HepG2 (cell line): ENCODE measurements around the gene UNKL. TPM values are rescaled to one million over a fixed set of nuclear protein-coding genes. Genes with fewer than 3 reads are reported as not detected.

Source experiments
- BRCA1 ChIP-seq: sonication (generic); formaldehyde crosslinking; IDR thresholded peaks from 2 replicates; pipeline ENCODE4 v1.4.0; 2020; ENCODE audit warnings: missing genetic modification reagents
- GLI4 ChIP-seq: sonication (generic); formaldehyde crosslinking; IDR thresholded peaks from 2 replicates; pipeline ENCODE4 v1.5.1; 2020; ENCODE audit warnings: missing genetic modification reagents, mild to moderate bottlenecking, moderate library complexity, borderline replicate concordance
- HDAC2 ChIP-seq: sonication (generic); formaldehyde crosslinking; IDR thresholded peaks from 2 replicates; pipeline ENCODE4 v1.4.0; 2020; ENCODE audit warnings: missing genetic modification reagents
- HOXA5 ChIP-seq: sonication (generic); formaldehyde crosslinking; IDR thresholded peaks from 2 replicates; pipeline ENCODE4 v1.4.0; 2020; ENCODE audit warnings: missing genetic modification reagents
- SKI ChIP-seq: fragments of 450-650 bp; IDR thresholded peaks from one replicate; pipeline ENCODE4 v1.6.1; 2018; ENCODE audit warnings: mild to moderate bottlenecking; ENCODE audit not compliant: partially characterized antibody
- ZFP36L1 ChIP-seq: sonication (generic); formaldehyde crosslinking; IDR thresholded peaks from 2 replicates; pipeline ENCODE4 v1.8.0; 2022; ENCODE audit warnings: mild to moderate bottlenecking, missing genetic modification reagents, moderate library complexity
- ZNF180 ChIP-seq: sonication (generic); formaldehyde crosslinking; IDR thresholded peaks from 2 replicates; pipeline ENCODE4 v1.4.0; 2020; ENCODE audit warnings: low read depth, missing genetic modification reagents, borderline replicate concordance
- ZNF264 ChIP-seq: sonication (generic); formaldehyde crosslinking; IDR thresholded peaks from 2 replicates; pipeline ENCODE4 v1.4.0; 2020; ENCODE audit warnings: missing genetic modification reagents
- polyA plus RNA-seq, 8 experiments: library from polyadenylated mRNA; depleted of rRNA in 3 of 8; stranded (reverse) in 7 of 8; unstranded in 1 of 8; fragments of >200 nt; fragmentation: Illumina TruSeq in 4 of 8; extraction: Trizol in 4 of 8; gene quantifications; 2 replicates each; pipeline versions ENCODE4 v1.2.1 to v1.2.3, GENCODE V29; 2011 to 2016; ENCODE audit warnings: low read depth in 4 of 8, missing spikeins in 1 of 8, mixed read lengths in 1 of 8; ENCODE audit not compliant: insufficient read depth in 1 of 8
- total RNA-seq, 5 experiments: library from RNA; depleted of rRNA; stranded (reverse); fragments of >200 nt; fragmentation: Illumina TruSeq; extraction: Trizol; gene quantifications; 2 replicates each; pipeline ENCODE4 v1.2.3, GENCODE V29; 2016; ENCODE audit warnings: low read depth in 1 of 5
- TF ChIP-seq, protein P1 (sequence below): IDR thresholded peaks from 2 replicates; pipeline ENCODE4 v1.6.1; 2018; ENCODE audit warnings: missing genetic modification reagents, mild to moderate bottlenecking, missing compliant biosample characterization
- TF ChIP-seq, protein P2 (sequence below): sonication (generic); formaldehyde crosslinking; IDR thresholded peaks from 2 replicates; pipeline ENCODE4 v1.5.1; 2020; ENCODE audit warnings: mild to moderate bottlenecking, missing genetic modification reagents, moderate library complexity
- TF ChIP-seq, protein P3 (sequence below): IDR thresholded peaks from 2 replicates; pipeline ENCODE4 v1.6.1; 2016
- TF ChIP-seq, protein P4 (sequence below): sonication (generic); formaldehyde crosslinking; IDR thresholded peaks from 2 replicates; pipeline ENCODE4 v1.9.0; 2021; ENCODE audit warnings: missing genetic modification reagents, mild to moderate bottlenecking, borderline replicate concordance
- TF ChIP-seq, protein P5 (sequence below): sonication (generic); formaldehyde crosslinking; IDR thresholded peaks from 2 replicates; pipeline ENCODE4 v1.8.1; 2023; ENCODE audit warnings: mild to moderate bottlenecking, moderate library complexity, missing genetic modification reagents
- TF ChIP-seq, protein P6 (sequence below): sonication (generic); formaldehyde crosslinking; conservative IDR thresholded peaks from 2 replicates; pipeline ENCODE4 v1.8.0; 2022; ENCODE audit warnings: mild to moderate bottlenecking, moderate library complexity, missing genetic modification reagents
- TF ChIP-seq, protein P7 (sequence below): IDR thresholded peaks from 2 replicates; pipeline ENCODE4 v1.6.1; 2018; ENCODE audit warnings: missing genetic modification reagents

UNKL gene
- total and polyA plus RNA-seq, 2 of the 13 experiments (the other 11 are each of a cell fraction or from before 2014, with no cell fraction given), result 10.4 to 17.6 TPM

DNA sequence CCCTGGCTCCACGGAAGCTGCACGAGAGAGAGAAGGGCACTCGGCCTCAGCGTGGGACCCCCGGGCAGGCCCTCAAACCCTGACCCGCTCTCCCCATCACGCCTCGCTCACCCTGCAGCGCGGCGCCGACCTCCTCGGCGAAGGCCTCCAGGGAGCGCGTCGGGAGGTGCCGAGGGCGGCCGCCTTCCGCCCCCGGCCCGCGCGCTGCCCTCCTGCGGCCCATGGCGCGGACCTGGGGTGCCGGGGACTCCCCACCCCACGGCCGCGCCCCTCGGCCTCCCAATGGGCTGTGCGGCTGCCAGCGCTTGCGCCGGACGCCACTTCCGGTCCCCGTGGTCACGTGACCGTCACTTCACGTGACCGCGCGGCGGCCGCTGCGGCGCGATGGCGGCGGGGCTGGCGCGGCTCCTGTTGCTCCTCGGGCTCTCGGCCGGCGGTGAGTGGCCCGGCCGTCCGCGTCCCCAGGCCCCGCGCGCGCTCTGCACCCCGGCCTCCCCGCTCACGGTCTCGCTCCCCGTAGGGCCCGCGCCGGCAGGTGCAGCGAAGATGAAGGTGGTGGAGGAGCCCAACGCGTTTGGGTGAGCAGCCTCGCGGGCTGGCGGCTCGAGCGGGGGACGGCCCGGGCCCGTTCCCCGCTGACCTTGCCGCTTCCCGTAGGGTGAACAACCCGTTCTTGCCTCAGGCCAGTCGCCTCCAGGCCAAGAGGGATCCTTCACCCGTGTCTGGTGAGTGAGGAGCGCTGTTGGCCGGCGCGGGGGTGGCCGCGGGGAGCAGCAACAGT, 62.7 kb downstream of the UNKL start, which contains the start of the genes GNPTG and TSR3 (continued):
- TF ChIP-seq, protein P1, sequence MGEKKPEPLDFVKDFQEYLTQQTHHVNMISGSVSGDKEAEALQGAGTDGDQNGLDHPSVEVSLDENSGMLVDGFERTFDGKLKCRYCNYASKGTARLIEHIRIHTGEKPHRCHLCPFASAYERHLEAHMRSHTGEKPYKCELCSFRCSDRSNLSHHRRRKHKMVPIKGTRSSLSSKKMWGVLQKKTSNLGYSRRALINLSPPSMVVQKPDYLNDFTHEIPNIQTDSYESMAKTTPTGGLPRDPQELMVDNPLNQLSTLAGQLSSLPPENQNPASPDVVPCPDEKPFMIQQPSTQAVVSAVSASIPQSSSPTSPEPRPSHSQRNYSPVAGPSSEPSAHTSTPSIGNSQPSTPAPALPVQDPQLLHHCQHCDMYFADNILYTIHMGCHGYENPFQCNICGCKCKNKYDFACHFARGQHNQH, result no peak
- TF ChIP-seq, protein P2, sequence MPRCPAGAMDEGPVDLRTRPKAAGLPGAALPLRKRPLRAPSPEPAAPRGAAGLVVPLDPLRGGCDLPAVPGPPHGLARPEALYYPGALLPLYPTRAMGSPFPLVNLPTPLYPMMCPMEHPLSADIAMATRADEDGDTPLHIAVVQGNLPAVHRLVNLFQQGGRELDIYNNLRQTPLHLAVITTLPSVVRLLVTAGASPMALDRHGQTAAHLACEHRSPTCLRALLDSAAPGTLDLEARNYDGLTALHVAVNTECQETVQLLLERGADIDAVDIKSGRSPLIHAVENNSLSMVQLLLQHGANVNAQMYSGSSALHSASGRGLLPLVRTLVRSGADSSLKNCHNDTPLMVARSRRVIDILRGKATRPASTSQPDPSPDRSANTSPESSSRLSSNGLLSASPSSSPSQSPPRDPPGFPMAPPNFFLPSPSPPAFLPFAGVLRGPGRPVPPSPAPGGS (CRISPR knock-in tag), result peak; percentile 60; the same call in 1 of the 2 replicates
- TF ChIP-seq SKI (peak; percentile 55), ZNF264 (CRISPR knock-in tag) (no peak), GLI4 (CRISPR knock-in tag) (no peak), HDAC2 (CRISPR knock-in tag) (peak; percentile 95), BRCA1 (CRISPR knock-in tag) (peak; percentile 38; the same call in 1 of the 2 replicates), ZNF180 (CRISPR knock-in tag) (no peak), HOXA5 (peak; percentile 6; the same call in 1 of the 2 replicates), ZFP36L1 (CRISPR knock-in tag) (no peak)
- TF ChIP-seq, protein P3, sequence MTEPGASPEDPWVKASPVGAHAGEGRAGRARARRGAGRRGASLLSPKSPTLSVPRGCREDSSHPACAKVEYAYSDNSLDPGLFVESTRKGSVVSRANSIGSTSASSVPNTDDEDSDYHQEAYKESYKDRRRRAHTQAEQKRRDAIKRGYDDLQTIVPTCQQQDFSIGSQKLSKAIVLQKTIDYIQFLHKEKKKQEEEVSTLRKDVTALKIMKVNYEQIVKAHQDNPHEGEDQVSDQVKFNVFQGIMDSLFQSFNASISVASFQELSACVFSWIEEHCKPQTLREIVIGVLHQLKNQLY, result 0 out of 2 replicates have a peak, but pooled peaks have one; percentile 44
- TF ChIP-seq, protein P4, sequence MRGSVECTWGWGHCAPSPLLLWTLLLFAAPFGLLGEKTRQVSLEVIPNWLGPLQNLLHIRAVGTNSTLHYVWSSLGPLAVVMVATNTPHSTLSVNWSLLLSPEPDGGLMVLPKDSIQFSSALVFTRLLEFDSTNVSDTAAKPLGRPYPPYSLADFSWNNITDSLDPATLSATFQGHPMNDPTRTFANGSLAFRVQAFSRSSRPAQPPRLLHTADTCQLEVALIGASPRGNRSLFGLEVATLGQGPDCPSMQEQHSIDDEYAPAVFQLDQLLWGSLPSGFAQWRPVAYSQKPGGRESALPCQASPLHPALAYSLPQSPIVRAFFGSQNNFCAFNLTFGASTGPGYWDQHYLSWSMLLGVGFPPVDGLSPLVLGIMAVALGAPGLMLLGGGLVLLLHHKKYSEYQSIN, result no peak
- TF ChIP-seq, protein P5, sequence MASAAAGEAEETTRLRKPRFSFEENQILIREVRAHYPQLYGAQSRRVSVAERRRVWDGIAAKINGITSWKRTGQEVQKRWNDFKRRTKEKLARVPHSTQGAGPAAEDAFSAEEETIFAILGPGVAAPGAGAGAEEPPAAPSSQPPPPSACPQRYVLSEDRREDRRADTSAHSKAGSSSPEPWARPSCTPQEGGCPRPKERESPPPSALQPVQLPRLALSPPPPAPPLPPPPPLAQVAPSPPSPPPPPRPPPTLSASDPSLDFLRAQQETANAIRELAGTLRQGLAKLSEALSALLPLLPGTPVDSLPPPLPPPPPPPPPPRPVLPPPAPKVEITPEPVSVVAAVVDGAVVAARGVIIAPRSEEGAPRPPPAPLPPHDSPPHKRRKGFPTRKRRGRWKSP (CRISPR knock-in tag), result no peak
- TF ChIP-seq, protein P6, sequence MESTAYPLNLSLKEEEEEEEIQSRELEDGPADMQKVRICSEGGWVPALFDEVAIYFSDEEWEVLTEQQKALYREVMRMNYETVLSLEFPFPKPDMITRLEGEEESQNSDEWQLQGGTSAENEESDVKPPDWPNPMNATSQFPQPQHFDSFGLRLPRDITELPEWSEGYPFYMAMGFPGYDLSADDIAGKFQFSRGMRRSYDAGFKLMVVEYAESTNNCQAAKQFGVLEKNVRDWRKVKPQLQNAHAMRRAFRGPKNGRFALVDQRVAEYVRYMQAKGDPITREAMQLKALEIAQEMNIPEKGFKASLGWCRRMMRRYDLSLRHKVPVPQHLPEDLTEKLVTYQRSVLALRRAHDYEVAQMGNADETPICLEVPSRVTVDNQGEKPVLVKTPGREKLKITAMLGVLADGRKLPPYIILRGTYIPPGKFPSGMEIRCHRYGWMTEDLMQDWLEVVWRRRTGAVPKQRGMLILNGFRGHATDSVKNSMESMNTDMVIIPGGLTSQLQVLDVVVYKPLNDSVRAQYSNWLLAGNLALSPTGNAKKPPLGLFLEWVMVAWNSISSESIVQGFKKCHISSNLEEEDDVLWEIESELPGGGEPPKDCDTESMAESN (CRISPR knock-in tag), result no peak; the same call in 1 of the 2 replicates
- TF ChIP-seq, protein P7, sequence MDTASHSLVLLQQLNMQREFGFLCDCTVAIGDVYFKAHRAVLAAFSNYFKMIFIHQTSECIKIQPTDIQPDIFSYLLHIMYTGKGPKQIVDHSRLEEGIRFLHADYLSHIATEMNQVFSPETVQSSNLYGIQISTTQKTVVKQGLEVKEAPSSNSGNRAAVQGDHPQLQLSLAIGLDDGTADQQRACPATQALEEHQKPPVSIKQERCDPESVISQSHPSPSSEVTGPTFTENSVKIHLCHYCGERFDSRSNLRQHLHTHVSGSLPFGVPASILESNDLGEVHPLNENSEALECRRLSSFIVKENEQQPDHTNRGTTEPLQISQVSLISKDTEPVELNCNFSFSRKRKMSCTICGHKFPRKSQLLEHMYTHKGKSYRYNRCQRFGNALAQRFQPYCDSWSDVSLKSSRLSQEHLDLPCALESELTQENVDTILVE (CRISPR knock-in tag), result peak; percentile 60; the same call in 1 of the 2 replicates
